ENCODE measurements around the gene MYOCOS.
"Not testable (repeated sequence)": the region's sequence is repeated elsewhere in the genome, so short reads cannot be mapped to it uniquely, and the experiment has no call there.

MYOCOS gene, protein sequence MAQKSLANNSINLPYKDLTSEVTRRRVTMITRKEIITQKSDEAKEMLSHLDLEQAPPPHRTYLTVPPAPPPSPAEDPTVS

DNA sequence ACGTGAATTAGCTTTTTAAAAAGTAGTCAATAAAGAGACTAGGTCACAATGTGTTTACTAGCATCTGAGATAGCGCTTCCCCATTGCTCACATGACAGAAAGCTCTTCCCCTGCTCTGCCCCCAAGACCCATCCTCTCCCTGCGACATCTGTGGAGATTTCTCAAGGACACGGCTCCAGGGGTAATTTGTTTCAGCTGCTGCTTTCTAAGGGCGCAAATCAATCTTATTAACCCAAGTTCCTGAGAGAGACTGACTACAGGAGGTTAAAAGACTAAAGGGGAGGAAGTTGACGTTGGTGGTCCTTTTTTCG is at the start of gene MYOCOS:
Gene MYOCOS, plus strand, starts transcription at position 92 of the 311 bp plus-strand sequence. CDS start 1,641 bp downstream, outside the sequence.
- no peaks in the 10 kb centered on the region for H3K4me1 Mint-ChIP-seq (ENCODE audit: low read depth)
- no peaks in the 10 kb centered on the region for H3K36me3 Mint-ChIP-seq (ENCODE audit: low read depth)
- no peak within 1 kb of the TSS for H3K27ac Mint-ChIP-seq
- no peaks in the 10 kb centered on the region for H3K9me3 Mint-ChIP-seq
- peaks cover 9% of the 10 kb centered on the region for H3K27me3 Mint-ChIP-seq (ENCODE audit: low read depth)
- no peak within 1 kb of the TSS for H3K4me3 Mint-ChIP-seq

DNA sequence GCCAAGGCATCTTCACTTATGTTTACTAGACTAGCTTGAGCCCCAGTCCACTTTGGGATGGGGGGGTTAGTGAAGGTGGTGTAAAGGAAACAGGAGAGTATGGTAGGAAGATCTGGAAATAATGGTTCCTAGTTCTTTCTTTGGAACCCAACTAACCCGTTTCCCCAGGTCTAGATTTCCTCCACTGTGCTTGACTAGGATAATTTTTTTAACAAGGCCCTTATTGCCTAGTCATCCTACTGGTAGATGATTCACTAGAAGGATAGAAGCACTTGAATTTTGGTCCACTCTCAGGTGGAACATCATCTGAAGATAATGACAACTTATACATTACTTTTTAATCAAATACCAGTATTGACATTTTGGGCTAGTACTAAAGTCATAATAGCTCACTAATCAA is 45.9 kb upstream of the MYOCOS start:
- Mint-ChIP-seq H3K4me3 (no peak overlapping the region), H3K36me3 (ENCODE audit: low read depth) (peaks cover 49% of the 10 kb centered on the region), H3K9me3 (no peaks in the 10 kb centered on the region), H3K27ac (no peak overlapping the region), H3K27me3 (ENCODE audit: low read depth) (no peaks in the 10 kb centered on the region), H3K4me1 (ENCODE audit: low read depth) (peaks cover 9% of the 10 kb centered on the region)

DNA sequence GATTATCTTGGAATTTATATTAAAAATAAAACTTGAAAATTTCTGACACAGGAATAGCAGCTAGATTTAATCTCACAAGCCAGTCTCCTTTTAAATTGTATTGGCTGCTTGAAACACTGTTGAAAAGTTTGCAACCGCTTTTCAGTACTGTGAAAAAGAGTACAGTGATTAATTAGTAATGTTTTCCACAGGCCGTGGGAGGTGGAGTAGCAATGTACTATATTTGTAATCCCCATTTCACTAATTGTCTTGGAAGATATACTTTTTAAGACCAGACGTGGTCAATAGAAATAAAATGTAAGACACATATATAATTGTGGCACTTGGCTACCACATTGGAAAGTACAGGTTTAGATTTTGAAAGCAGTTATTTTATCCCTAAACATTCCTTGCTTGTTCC is 40.8 kb upstream of the MYOCOS start:
- no peak overlapping the region for H3K4me3 Mint-ChIP-seq
- peaks cover 48% of the 10 kb centered on the region for H3K36me3 Mint-ChIP-seq (ENCODE audit: low read depth)
- H3K4me1 Mint-ChIP-seq (ENCODE audit: low read depth) = peaks cover 24% of the 10 kb centered on the region
- H3K9me3 Mint-ChIP-seq = no peaks in the 10 kb centered on the region
- H3K27ac Mint-ChIP-seq = no peak overlapping the region
- no peaks in the 10 kb centered on the region for H3K27me3 Mint-ChIP-seq (ENCODE audit: low read depth)

DNA sequence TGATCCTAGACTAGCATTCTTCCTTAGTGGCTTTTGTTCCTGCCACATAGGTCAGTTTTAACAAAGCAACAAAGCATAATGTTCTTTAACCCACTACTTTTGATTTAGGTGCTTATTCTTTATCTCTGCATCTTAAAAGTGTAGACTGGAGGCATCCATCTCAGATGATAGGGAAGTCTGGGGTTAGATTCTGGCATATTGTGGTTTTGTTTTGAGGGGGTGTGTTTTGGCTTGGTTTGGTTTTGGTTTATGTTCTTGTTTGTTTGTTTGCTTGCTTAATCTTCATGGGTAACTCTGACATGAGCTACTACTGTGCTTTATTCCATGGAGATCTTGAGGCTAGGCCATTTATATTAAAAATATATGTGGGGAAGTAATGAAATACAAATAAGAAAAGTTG is 40.3 kb upstream of the MYOCOS start:
- peak overlapping the region; percentile 2 for H3K27ac Mint-ChIP-seq
- no peaks in the 10 kb centered on the region for H3K9me3 Mint-ChIP-seq
- H3K4me1 Mint-ChIP-seq (ENCODE audit: low read depth) = peaks cover 24% of the 10 kb centered on the region
- H3K27me3 Mint-ChIP-seq (ENCODE audit: low read depth) = no peaks in the 10 kb centered on the region
- no peak overlapping the region for H3K4me3 Mint-ChIP-seq
- peaks cover 47% of the 10 kb centered on the region for H3K36me3 Mint-ChIP-seq (ENCODE audit: low read depth)

DNA sequence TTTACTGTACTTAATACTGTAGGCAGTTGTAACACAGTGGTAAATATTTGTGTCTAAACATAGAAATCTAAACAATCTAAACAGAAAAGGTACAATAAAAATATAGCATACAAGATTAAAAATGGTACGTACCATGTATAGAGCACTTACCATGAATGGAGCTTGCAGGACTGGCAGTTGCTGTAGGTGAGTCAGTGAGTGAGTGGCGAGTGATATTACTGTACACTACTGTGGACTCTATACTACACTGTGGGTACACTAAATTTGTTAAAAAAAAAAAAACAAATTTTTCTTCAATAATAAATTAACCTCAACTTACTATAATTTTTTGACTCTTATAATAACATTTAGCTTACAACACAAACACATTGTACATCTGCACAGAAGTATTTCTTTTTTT is 39.5 kb upstream of the MYOCOS start:
- Mint-ChIP-seq H3K27ac (no peak overlapping the region), H3K4me1 (ENCODE audit: low read depth) (peaks cover 24% of the 10 kb centered on the region), H3K9me3 (no peaks in the 10 kb centered on the region), H3K4me3 (no peak overlapping the region), H3K27me3 (ENCODE audit: low read depth) (no peaks in the 10 kb centered on the region), H3K36me3 (ENCODE audit: low read depth) (peaks cover 47% of the 10 kb centered on the region)

DNA sequence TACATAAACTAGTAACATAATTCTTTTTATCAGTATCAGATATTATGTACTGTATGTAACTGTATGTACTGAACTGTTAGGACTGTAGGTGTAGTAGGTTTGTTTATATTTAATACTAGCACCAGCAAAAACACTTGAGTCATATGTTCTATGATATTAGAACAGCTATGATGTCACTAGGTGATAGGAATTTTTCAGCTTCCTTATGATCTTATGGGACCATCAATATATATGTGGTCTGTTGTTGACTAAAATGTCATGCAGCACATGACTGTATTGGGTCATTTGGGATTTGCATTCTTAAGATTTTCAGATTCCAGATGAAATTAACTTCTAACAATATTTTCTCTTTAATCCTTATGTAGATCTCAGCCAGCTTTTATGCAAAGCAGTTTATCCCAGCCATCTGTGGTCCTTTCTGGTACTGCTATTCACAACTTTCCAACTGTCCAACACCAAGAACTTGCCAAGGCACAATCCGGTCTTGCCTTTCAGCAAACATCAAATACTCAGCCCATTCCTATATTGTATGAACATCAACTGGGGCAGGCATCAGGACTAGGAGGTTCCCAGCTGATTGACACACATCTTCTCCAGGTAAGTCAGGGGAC is 38.3 kb upstream of the MYOCOS start:
- H3K9me3 Mint-ChIP-seq = no peaks in the 10 kb centered on the region

DNA sequence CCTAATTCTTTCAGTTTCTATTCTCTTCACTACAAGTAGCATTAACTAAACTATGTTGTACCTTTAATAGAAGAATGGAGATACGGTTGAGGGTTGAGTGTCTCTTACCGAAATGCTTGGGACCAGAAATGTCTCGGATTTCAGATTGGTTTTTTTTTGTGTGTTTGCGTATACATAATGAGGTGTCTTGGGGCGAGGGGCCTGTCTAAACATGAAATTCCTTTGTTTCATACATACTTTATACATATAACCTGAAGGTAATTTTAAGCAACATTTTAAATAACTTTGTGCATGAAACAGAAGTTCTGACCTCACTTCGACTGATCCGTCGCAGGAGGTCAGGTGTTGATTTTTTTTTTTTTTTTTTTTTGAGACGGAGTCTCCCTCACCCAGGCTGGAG is 36.3 kb upstream of the MYOCOS start:
- Mint-ChIP-seq H3K27me3 (ENCODE audit: low read depth) (no peaks in the 10 kb centered on the region), H3K4me3 (no peak overlapping the region), H3K27ac (no peak overlapping the region), H3K36me3 (ENCODE audit: low read depth) (peaks cover 51% of the 10 kb centered on the region), H3K9me3 (no peaks in the 10 kb centered on the region), H3K4me1 (ENCODE audit: low read depth) (peaks cover 23% of the 10 kb centered on the region)

More for the DNA sequence above, 38.3 kb upstream of the MYOCOS start:
- H3K36me3 Mint-ChIP-seq (ENCODE audit: low read depth) = peaks cover 49% of the 10 kb centered on the region
- no peak overlapping the region for H3K4me3 Mint-ChIP-seq
- peaks cover 24% of the 10 kb centered on the region for H3K4me1 Mint-ChIP-seq (ENCODE audit: low read depth)
- H3K27ac Mint-ChIP-seq = no peak overlapping the region
- no peaks in the 10 kb centered on the region for H3K27me3 Mint-ChIP-seq (ENCODE audit: low read depth)

DNA sequence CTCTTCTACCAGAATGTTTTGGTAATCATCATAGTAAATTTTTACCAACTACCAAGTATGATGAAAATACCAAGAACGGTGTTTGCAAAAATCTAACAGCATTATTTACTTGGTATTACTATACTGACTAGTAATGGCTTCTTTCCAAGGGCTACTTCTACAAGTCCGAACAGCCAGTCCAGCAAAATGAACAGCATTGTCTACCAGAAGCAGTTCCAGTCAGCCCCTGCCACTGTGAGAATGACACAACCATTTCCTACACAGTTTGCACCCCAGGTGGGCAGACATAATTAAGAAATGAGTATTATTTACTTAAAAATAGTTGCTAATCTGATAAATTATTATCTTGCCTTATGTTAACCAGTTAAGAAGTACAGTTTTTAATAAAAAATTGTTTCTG is 33.8 kb upstream of the MYOCOS start:
- Mint-ChIP-seq H3K27ac (no peak overlapping the region), H3K36me3 (ENCODE audit: low read depth) (peaks cover 65% of the 10 kb centered on the region), H3K9me3 (no peaks in the 10 kb centered on the region), H3K4me1 (ENCODE audit: low read depth) (peaks cover 11% of the 10 kb centered on the region), H3K27me3 (ENCODE audit: low read depth) (no peaks in the 10 kb centered on the region), H3K4me3 (no peak overlapping the region)

DNA sequence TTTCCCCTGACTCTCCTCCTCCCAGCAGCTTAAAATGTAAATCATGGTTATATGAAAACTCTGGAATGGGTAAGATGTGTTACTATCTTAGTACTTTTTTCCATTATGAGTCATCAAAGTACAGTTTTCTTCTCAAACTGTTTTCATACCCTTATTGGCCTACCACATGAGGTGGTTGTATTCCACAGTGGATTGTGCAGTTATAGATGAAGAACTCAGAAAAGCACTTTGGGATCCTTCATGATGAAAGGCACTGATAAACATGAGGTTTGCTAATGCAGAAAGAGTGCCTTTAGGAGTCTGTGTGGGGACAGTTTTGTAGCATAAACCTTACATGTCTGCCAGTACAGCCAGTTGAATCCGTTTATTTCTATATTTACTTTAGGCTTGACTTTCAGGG is 32.0 kb upstream of the MYOCOS start:
- no peak overlapping the region for H3K27ac Mint-ChIP-seq

DNA sequence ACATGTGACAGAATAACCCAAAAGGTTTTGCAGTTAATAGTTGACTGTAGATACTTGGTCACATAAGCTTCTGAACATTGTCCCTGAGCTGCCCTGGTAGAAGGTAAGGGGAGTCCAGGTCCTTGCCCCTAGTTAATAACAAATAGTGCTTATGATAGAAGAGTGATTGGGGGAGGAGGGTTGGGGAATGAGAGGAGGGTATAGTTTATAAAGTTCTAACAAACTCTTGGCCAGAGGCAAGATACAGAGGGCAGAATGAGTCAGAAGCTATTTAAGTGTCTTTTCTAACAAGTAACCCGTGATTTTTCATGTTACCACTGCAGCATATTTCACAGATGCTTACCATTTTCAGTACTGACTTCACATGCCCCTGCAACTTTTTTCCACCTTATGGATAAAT is 26.7 kb upstream of the MYOCOS start:
- no peak overlapping the region for H3K27ac Mint-ChIP-seq
- H3K27me3 Mint-ChIP-seq (ENCODE audit: low read depth) = no peaks in the 10 kb centered on the region
- no peak overlapping the region for H3K4me3 Mint-ChIP-seq
- peaks cover 26% of the 10 kb centered on the region for H3K36me3 Mint-ChIP-seq (ENCODE audit: low read depth)
- no peaks in the 10 kb centered on the region for H3K9me3 Mint-ChIP-seq
- no peaks in the 10 kb centered on the region for H3K4me1 Mint-ChIP-seq (ENCODE audit: low read depth)

More for the DNA sequence above, 32.0 kb upstream of the MYOCOS start:
- Mint-ChIP-seq H3K36me3 (ENCODE audit: low read depth) (peaks cover 58% of the 10 kb centered on the region), H3K4me3 (no peak overlapping the region), H3K4me1 (ENCODE audit: low read depth) (peaks cover 11% of the 10 kb centered on the region), H3K9me3 (no peaks in the 10 kb centered on the region), H3K27me3 (ENCODE audit: low read depth) (no peaks in the 10 kb centered on the region)

DNA sequence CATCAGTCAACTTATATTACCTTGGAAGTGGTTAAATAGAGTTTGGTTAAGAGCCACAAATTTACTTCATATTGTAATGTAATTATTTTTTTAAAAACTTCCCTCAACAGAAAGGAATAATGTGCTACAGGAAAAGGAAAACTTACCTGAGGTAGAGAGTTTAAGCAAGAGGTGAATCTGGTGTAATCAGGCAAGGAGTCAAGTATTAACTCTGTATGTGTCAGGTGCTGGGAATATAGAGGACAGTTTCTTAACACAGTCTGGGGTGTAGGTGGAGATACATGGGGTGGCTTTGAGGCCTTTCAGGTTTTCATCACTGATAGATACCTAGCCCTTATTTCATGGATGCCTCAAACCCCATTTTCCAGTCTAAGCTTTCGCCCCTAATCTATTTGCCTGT is 25.9 kb upstream of the MYOCOS start:
- no peaks in the 10 kb centered on the region for H3K4me1 Mint-ChIP-seq (ENCODE audit: low read depth)
- H3K4me3 Mint-ChIP-seq = no peak overlapping the region
- H3K9me3 Mint-ChIP-seq = no peaks in the 10 kb centered on the region
- H3K27me3 Mint-ChIP-seq (ENCODE audit: low read depth) = no peaks in the 10 kb centered on the region
- H3K27ac Mint-ChIP-seq = no peak overlapping the region
- peaks cover 22% of the 10 kb centered on the region for H3K36me3 Mint-ChIP-seq (ENCODE audit: low read depth)

DNA sequence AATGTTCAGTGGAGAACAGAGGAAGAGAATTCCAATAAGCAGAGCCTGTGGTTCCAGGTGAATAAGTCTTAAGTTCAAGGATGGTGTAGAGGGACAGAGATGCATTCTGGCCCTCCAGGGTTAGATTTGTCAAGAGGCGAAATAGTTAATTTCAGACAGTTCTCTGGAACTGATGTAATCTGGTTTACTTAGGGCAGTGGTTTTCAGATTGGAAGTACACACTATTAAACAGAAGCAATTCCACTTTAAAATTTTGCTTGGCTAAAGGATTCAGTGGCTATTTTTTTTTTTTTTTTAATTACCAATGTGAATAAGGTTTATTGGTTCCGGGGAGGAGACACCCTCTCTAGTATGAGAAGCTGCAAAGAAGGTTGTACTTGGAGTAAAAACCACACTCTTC is 25.3 kb upstream of the MYOCOS start:
- Mint-ChIP-seq H3K27ac (no peak overlapping the region), H3K27me3 (ENCODE audit: low read depth) (no peaks in the 10 kb centered on the region), H3K9me3 (no peaks in the 10 kb centered on the region), H3K4me1 (ENCODE audit: low read depth) (peaks cover 1% of the 10 kb centered on the region), H3K36me3 (ENCODE audit: low read depth) (peaks cover 16% of the 10 kb centered on the region), H3K4me3 (no peak overlapping the region)

DNA sequence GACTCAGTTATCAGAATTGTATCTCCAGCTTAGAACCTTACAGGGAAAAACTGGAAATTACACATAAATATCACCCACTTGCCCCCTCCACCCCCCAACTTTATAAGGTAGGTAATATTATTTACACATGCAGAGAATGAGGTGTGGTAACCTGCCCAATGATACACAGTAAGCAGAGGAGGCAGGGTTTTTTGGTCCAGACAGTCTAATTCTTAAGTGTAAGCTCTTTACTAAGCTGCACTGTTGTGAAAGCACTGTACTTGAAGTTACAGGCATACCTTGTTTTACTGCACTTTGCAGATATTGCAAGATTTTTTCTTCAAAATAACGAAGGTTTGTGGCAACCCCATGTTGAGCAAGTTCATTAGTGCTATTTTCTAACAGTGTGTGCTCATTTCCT is 24.8 kb upstream of the MYOCOS start:
- Mint-ChIP-seq H3K36me3 (ENCODE audit: low read depth) (peaks cover 13% of the 10 kb centered on the region), H3K4me1 (ENCODE audit: low read depth) (peaks cover 1% of the 10 kb centered on the region), H3K4me3 (no peak overlapping the region), H3K27ac (no peak overlapping the region), H3K9me3 (no peaks in the 10 kb centered on the region), H3K27me3 (ENCODE audit: low read depth) (no peaks in the 10 kb centered on the region)

DNA sequence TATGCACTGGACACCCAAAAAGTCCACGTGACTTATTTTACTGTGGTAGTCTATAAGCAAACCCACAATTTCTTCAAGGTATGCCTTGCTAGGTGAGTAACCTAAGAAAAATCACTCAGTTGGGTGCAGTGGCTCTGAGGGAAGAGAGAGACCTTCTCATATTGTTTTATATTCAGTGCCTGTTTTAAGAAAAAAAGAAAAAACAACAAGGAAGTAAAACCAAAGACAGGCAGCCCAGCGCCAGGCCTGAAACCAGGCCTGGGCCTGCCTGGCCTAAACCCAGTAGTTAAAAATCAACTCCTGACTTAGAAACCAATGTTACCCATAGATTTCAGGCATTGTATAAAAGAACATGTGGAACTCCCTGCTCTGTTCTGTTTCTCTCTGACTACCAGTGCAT is 21.7 kb upstream of the MYOCOS start:
- H3K9me3 Mint-ChIP-seq; H3K4me3 Mint-ChIP-seq; H3K27me3 Mint-ChIP-seq (ENCODE audit: low read depth); H3K27ac Mint-ChIP-seq; H3K36me3 Mint-ChIP-seq (ENCODE audit: low read depth); H3K4me1 Mint-ChIP-seq (ENCODE audit: low read depth): not testable (repeated sequence)

DNA sequence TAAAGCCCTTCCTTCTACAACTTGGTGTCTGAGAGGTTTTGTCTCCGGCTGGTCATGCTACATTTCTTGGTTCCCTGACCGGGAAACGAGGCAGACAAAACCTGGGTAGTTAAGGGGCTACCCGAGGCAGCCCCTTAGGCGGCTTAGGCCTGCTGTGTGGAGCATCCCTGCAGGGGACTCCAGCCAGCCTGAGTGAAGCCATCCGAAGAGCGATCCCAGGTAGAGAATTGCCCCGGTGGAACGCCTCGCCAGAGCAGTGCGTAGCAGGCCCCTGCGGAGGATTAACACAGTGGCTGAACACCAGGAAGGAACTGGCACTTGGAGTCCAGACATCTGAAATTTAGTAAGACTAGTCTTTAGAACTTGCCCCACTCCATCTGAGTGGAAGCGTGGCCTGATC is 21.2 kb upstream of the MYOCOS start:
- Mint-ChIP-seq H3K36me3 (ENCODE audit: low read depth) (peaks cover 3% of the 10 kb centered on the region), H3K27ac (no peak overlapping the region), H3K4me3 (no peak overlapping the region), H3K4me1 (ENCODE audit: low read depth) (peaks cover 1% of the 10 kb centered on the region), H3K27me3 (ENCODE audit: low read depth) (no peaks in the 10 kb centered on the region), H3K9me3 (no peaks in the 10 kb centered on the region)

DNA sequence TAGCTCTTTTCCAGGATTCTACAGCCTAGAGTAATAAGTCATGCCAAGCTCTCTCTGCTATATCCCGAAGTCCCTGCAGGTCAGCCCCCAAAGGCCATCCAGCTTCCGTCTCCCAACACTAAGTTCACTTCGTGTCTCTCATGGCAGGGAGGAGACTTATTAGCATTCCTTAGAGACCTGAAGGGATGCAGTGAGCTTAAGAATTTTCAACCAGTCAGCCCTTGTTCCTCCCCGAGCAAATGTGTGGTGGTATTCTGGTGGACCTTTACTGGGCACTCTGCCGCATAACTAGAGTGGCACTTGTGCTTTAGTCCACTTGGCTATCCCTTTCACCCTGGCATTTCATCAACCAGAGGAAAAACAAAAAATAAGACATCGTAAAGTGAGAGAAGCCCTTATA is 19.0 kb upstream of the MYOCOS start:
- not testable (repeated sequence) for H3K9me3 Mint-ChIP-seq; H3K4me1 Mint-ChIP-seq (ENCODE audit: low read depth); H3K27ac Mint-ChIP-seq; H3K27me3 Mint-ChIP-seq (ENCODE audit: low read depth); H3K4me3 Mint-ChIP-seq; H3K36me3 Mint-ChIP-seq (ENCODE audit: low read depth)

All from T-helper 1 cell treated with Interleukin-12 subunit alpha and Interleukin-12 subunit beta and Interleukin-4 antibody, amounts not matched to agents 30 μg/mL and 1 μg/mL, for 36 hours (primary cell).